H7 (cell line): ENCODE data around the gene TTN. TPM values are rescaled to one million over a fixed set of nuclear protein-coding genes. Genes with fewer than 3 reads are reported as not detected.

ENCODE experiments used
- DNase-seq: peaks from one replicate; pipeline ENCODE4 v3.0.0; 2012
- H3K27me3 ChIP-seq: 2 replicates; pipeline ENCODE4 v1.6.0; 2011; ENCODE audit warnings: mild to moderate bottlenecking, low read length; ENCODE audit not compliant: control insufficient read depth, insufficient read depth
- H3K36me3 ChIP-seq: replicated peaks from 2 replicates; pipeline ENCODE4 v1.5.1; 2011; ENCODE audit warnings: low read length; ENCODE audit not compliant: control insufficient read depth, insufficient read depth
- H3K4me3 ChIP-seq: 2 replicates; pipeline ENCODE4 v1.5.1; 2011; ENCODE audit warnings: low read depth, mild to moderate bottlenecking, control low read depth, low read length, moderate library complexity; ENCODE audit not compliant: insufficient read depth
- total RNA-seq: library from RNA; depleted of rRNA; stranded (reverse); fragments of >200 nt; shearing (Covaris generic); gene quantifications from 2 replicates; pipeline ENCODE4 v1.2.3, GENCODE V29; 2014; rRNA removed

TTN gene
- total RNA-seq, 1 experiment from 2014 or later: 0.80 TPM

DNA sequence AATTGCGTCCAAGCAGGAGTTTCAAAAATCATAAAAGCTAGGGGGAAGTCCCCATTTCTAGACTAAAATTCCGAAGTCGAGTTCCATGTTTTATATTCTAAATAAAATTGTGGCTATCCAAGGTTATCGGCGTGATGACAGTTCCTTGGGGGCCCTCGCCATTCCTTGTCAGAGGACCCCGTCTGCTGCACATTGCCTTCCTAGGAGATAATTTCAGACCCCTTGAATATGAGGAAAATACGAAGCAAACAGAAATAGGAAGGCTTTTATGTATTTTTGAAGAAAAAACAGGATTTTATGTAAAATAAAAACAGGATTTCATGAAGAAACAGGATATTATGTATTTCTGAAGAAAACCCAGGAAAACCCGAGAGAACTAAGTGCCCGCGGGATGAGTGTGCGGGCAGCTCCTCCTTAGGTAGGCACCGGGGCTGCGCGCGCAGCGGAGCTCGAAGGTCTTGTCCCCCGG is 327.4 kb downstream of the TTN start:
- Histone ChIP-seq H3K27me3 (no peaks in the 10 kb centered on the region), H3K4me3 (peak overlapping the region; percentile 67), H3K36me3 (no peaks in the 10 kb centered on the region)
- DNase-seq: no peak

DNA sequence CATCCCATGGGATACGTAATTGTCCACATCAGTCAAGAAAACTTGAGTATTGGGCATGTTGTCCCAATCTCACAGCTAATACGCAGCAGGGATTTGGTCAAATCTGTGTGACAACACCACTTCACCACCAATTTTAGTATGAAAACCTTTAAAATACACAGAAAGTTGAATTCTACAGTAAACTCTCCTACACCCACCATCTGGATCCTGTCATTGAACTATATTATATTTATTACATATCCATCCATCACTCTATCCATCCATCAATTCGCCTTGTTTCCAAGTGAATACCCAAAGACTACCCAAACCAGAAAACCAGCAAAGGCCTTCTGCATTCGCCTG is 328.0 kb downstream of the TTN start:
- Histone ChIP-seq H3K36me3 (no peaks in the 10 kb centered on the region), H3K4me3 (no peak overlapping the region), H3K27me3 (no peaks in the 10 kb centered on the region)
- DNase-seq: no peak

DNA sequence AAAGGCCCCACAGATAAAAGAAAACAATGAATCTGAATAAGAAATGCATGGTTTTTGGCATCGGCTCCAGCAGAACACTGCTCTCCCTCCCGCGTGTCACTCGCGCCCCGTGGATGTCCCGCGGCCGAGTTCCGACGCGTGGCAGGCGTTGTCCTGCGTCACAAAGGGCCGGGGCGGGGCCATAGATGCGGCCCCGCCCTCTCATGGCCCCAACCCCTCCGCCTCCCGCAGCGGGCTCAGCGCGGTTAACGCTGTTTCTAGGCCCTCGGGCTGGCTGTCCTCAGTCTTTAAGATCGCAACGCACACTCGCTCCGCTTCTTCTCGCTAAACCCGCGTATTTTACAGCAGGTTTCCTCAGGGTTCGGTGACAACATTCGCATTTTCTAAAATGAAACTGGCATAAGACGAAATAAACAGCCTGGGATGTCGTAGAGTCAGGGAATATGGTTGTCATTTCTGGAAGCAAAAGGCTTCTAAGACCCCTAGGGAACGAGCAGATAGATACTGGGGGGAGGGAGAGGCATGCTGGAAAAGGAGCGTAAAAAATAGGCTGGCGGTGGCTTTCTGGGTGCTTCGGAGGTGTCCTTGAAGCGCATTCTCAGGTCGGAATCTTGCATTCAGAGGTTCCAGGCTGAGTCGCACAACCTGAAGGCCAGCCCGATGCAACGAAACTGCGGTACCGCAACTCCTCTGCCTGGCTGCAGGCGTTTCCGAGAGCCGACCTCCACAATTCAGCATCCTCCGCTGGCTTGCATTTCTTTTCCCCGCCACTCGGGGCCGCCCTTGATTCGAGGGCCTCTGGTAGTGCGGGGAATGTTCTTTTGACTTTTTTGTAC is 328.6 kb downstream of the TTN start, which contains the start of gene FKBP7:
Gene FKBP7, minus strand, starts transcription at position 162 of the 836 bp plus-strand sequence. Its CDS starts 101 bp downstream, at position 61.
- Histone ChIP-seq H3K4me3 (peak within 1 kb of the TSS; percentile 77), H3K27me3 (no peaks in the 10 kb centered on the region), H3K36me3 (no peaks in the 10 kb centered on the region)
- peak; percentile 91 for DNase-seq

DNA sequence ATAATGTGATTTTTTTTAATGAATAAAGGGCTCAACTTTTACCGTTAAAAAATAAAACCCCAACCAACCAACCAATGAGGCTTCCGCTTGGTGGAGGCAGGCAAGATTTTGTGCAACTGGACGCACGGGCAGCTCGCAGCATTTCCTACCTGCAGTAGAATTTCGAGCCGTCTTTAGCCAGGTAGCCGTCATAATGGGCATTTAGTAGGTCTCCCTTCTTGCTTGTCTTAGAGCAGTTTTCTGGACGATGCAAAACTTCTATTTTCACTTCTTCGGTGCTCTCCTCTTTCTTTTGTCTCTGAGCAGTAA is 329.1 kb downstream of the TTN start:
- Histone ChIP-seq H3K36me3 (no peaks in the 10 kb centered on the region), H3K27me3 (no peaks in the 10 kb centered on the region), H3K4me3 (peak overlapping the region; percentile 77)
- peak; percentile 30 for DNase-seq

DNA sequence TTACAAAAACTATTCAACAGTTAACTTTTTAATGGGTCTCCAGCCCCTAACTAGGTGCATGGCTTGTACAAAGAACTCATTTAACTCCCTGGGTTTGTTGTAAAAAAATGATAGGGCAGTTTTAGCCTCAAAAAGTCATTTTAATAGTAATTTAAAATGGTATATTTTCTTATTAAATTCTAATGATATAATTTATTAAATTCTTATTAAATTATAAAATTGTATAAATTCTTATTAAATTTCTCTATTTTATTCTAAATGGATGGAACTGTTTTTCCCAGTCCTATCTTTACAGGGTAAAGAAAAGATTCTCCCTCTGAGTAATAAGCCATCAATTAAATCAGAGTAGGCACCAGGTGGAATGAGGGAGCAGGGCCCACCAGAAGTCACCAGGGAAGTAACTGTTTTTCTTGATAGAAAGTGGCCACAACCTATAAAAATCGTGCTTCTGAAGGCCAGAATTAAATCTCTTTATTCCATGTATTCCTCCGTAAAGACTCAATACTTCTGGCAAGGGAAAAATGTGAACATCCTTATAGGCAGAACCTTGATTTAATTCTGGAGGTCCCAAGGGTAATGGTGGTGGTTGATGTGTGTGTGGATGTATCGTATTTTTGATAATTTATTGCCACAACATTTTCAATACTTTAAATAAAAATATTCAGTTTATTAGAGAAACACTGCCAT is 329.6 kb downstream of the TTN start:
- DNase-seq: no peak

DNA sequence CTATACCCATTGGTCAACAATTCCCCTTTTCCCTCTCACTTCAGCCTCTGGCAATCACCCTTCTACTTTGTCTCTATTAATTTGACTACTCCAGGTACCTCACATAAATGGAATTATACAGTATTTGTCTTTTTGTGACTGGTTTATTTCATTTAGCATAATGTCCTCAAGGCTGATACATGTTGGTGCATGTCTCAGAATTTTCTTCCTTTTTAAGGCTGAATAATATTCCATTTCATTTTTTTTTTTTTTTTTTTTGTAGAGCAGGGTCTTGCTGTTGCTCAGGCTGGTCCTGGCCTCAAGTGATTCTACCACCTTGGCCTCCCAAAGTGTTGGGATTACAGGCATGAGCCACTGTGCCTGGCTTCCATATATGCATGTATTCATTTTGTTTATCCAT is 330.7 kb downstream of the TTN start:
- Histone ChIP-seq H3K36me3 (no peaks in the 10 kb centered on the region), H3K27me3 (no peaks in the 10 kb centered on the region), H3K4me3 (no peak overlapping the region)
- DNase-seq: no peak

More for the DNA sequence above, 329.6 kb downstream of the TTN start:
- no peaks in the 10 kb centered on the region for H3K36me3 ChIP-seq
- peak overlapping the region; percentile 77 for H3K4me3 ChIP-seq
- no peaks in the 10 kb centered on the region for H3K27me3 ChIP-seq

Other genes starting within 250 kb of the TTN start
- 0.37 and 1.2 TPM in 2 replicates for gene CCDC141, start 242.7 kb upstream of the TTN start, total RNA-seq